Peyer's patch (tissue), 4 donors: Measurements from ENCODE around the gene VWF. TPM values are rescaled to one million over a fixed set of nuclear protein-coding genes. Genes with fewer than 3 reads are reported as not detected.

Experiments
- DNase-seq, 3 donors: peaks; one replicate each; pipeline ENCODE4 v3.0.0-alpha.2; 2017 to 2019
- H3K27ac ChIP-seq, 4 donors: fragments of 200-600 bp; sonication (generic); one replicate each; pipeline ENCODE4 v1.5.1; 2016 to 2019
- H3K27me3 ChIP-seq, 2 donors: fragments of 200-600 bp; sonication (generic); one replicate each; pipeline ENCODE4 v1.5.1; 2019
- H3K36me3 ChIP-seq, 3 donors: fragments of 200-600 bp; sonication (generic); one replicate each; pipeline ENCODE4 v1.5.1; 2016 to 2019
- H3K4me1 ChIP-seq, 4 donors: fragments of 200-600 bp; sonication (generic); one replicate each; pipeline ENCODE4 v1.5.1; 2016 to 2019
- H3K4me3 ChIP-seq, 4 donors: fragments of 200-600 bp; sonication (generic); 1 replicate in 3 of 4; 2 replicates in 1 of 4; pipeline ENCODE4 v1.5.1; 2016 to 2019; ENCODE audit warnings: mild to moderate bottlenecking in 1 of 4
- H3K9me3 ChIP-seq, 4 donors: fragments of 200-600 bp; sonication (generic); one replicate each; pipeline ENCODE4 v1.5.1; 2016 to 2019; ENCODE audit warnings: mild to moderate bottlenecking in 1 of 4
- CTCF ChIP-seq, 6 experiments: fragments of 450-650 bp in 4 of 6; fragments of 200-600 bp in 2 of 6; sonication (generic) in 1 of 6; IDR thresholded peaks; one replicate each; pipeline ENCODE4 v1.5.1; 2017 to 2019; ENCODE audit warnings: antibody characterized with exemption in 6 of 6, mild to moderate bottlenecking in 3 of 6, moderate library complexity in 1 of 6
- POLR2A ChIP-seq, 2 donors: fragments of 450-650 bp; IDR thresholded peaks; one replicate each; pipeline ENCODE4 v1.5.1; 2017; ENCODE audit warnings: antibody characterized with exemption in 2 of 2, mild to moderate bottlenecking in 2 of 2, moderate library complexity in 2 of 2
- total RNA-seq, 4 donors: library from RNA; depleted of rRNA; stranded (reverse); fragments of >200 nt; gene quantifications; one replicate each; pipeline ENCODE4 v1.1.0, GENCODE V29; 2016

Gene VWF
- total RNA-seq, 4 donors from 2014 or later, result 21.5 to 98.2 (median 62.7) TPM

GRCh38 chr12:5973461-5974115 lies 150.9 kb downstream of the VWF start:
- Histone ChIP-seq H3K27ac (no peak overlapping the region), H3K9me3 (no peaks in the 10 kb centered on the region), H3K4me3 (no peak overlapping the region), H3K36me3 (no peaks in the 10 kb centered on the region), H3K4me1 (no peaks in the 10 kb centered on the region), H3K27me3 (no peaks in the 10 kb centered on the region)
- TF ChIP-seq POLR2A (IDR thresholded peaks at IDR 0.05), result no peak
- no peak for TF ChIP-seq CTCF (IDR thresholded peaks at IDR 0.05)
- no peak for DNase-seq

- Histone ChIP-seq H3K27me3 (no peaks in the 10 kb centered on the region), H3K27ac (no peak overlapping the region), H3K4me3 (no peak overlapping the region), H3K36me3 (no peaks in the 10 kb centered on the region), H3K9me3 (no peaks in the 10 kb centered on the region), H3K4me1 (no peaks in the 10 kb centered on the region)
- no peak for TF ChIP-seq POLR2A (IDR thresholded peaks at IDR 0.05)
- no peak for DNase-seq
These were observed 152.1 kb downstream of the VWF start for GRCh38 chr12:5972387-5972786.

- H3K27me3 ChIP-seq, result no peaks in the 10 kb centered on the region
- no peak for DNase-seq
These were observed 153.1 kb downstream of the VWF start for GRCh38 chr12:5971194-5971850.

GRCh38 chr12:5969974-5970690 lies 154.3 kb downstream of the VWF start:
- Histone ChIP-seq H3K9me3 (no peaks in the 10 kb centered on the region), H3K4me3 (no peak overlapping the region), H3K27me3 (no peaks in the 10 kb centered on the region), H3K27ac (no peak overlapping the region), H3K36me3 (no peaks in the 10 kb centered on the region), H3K4me1 (no peaks in the 10 kb centered on the region)
- no peak for DNase-seq
- no peak for TF ChIP-seq CTCF (IDR thresholded peaks at IDR 0.05)
- no peak for TF ChIP-seq POLR2A (IDR thresholded peaks at IDR 0.05)

More at GRCh38 chr12:5971194-5971850, 153.1 kb downstream of the VWF start:
- Histone ChIP-seq H3K4me1 (no peaks in the 10 kb centered on the region), H3K27ac (no peak overlapping the region), H3K4me3 (no peak overlapping the region), H3K9me3 (no peaks in the 10 kb centered on the region), H3K36me3 (no peaks in the 10 kb centered on the region)
- no peak for TF ChIP-seq CTCF (IDR thresholded peaks at IDR 0.05)
- TF ChIP-seq POLR2A (IDR thresholded peaks at IDR 0.05), result no peak

GRCh38 chr12:5969156-5969973 lies 155.1 kb downstream of the VWF start:
- Histone ChIP-seq H3K36me3 (no peaks in the 10 kb centered on the region), H3K4me1 (no peaks in the 10 kb centered on the region), H3K27ac (no peak overlapping the region), H3K9me3 (no peaks in the 10 kb centered on the region), H3K27me3 (no peaks in the 10 kb centered on the region), H3K4me3 (no peak overlapping the region)
- TF ChIP-seq POLR2A (IDR thresholded peaks at IDR 0.05) (no peak), CTCF (IDR thresholded peaks at IDR 0.05) (no peak)
- no peak for DNase-seq
